H1 (cell line): Measurements from ENCODE around the gene FBXW5. TPM values are rescaled to one million over a fixed set of nuclear protein-coding genes. Genes with fewer than 3 reads are reported as not detected.

ENCODE experiments used
- BRCA1 ChIP-seq: IDR thresholded peaks from 2 replicates; pipeline ENCODE4 v1.6.1; 2012; ENCODE audit warnings: low read depth, low read length, improper control_type of control experiment
- CREB1 ChIP-seq: IDR thresholded peaks from 2 replicates; pipeline ENCODE4 v1.6.1; 2012; ENCODE audit warnings: inconsistent platforms
- EP300 ChIP-seq, 2 experiments: IDR thresholded peaks; 1 replicate in 1 of 2; 2 replicates in 1 of 2; pipeline ENCODE4 v1.6.1; 2011 to 2012; ENCODE audit warnings: low read depth in 2 of 2, low read length in 2 of 2, mild to moderate bottlenecking in 2 of 2, borderline replicate concordance in 1 of 2, inconsistent platforms in 1 of 2, moderate library complexity in 1 of 2
- JUN ChIP-seq: IDR thresholded peaks from 2 replicates; pipeline ENCODE4 v1.6.1; 2011; ENCODE audit warnings: low read depth, mild to moderate bottlenecking, improper control_type of control experiment, low read length
- NRF1 ChIP-seq: IDR thresholded peaks from 2 replicates; pipeline ENCODE4 v1.6.1; 2011; ENCODE audit warnings: mild to moderate bottlenecking, low read depth, low read length, improper control_type of control experiment
- RNF2 ChIP-seq: fragments of 200-900, 300-1000 bp; sonication (generic); IDR thresholded peaks from 2 replicates; pipeline ENCODE4 v1.7.1; 2016; ENCODE audit warnings: borderline replicate concordance, low read depth, mild to moderate bottlenecking, antibody characterized with exemption, low read length; ENCODE audit not compliant: poor library complexity, severe bottlenecking; ENCODE audit errors: missing control alignments
- SP4 ChIP-seq: IDR thresholded peaks from 2 replicates; pipeline ENCODE4 v1.6.1; 2012; ENCODE audit warnings: low read length, inconsistent platforms
- TBP ChIP-seq: IDR thresholded peaks from 2 replicates; pipeline ENCODE4 v1.6.1; 2011; ENCODE audit warnings: low read depth, low read length, improper control_type of control experiment
- polyA plus RNA-seq, 7 experiments: library from polyadenylated mRNA; depleted of rRNA in 3 of 7; stranded (reverse) in 5 of 7; unstranded in 2 of 7; fragments of >200 nt in 5 of 7; fragments of 200-250 nt in 2 of 7; gene quantifications; 1 replicate in 5 of 7; 2 replicates in 1 of 7; 4 replicates in 1 of 7; pipeline versions ENCODE4 v1.2.1 to v1.2.3, GENCODE V29; 2011 to 2013; ENCODE audit warnings: missing spikeins in 2 of 7, mixed read lengths in 2 of 7
- total RNA-seq: library from RNA; stranded (reverse); fragmentation: NEBNext Ultra II Directional; extraction: Animal tissue kit (Norgen Biotek cat#: 25700); gene quantifications from 2 replicates; pipeline ENCODE4 v1.2.1, GENCODE V29; 2021

The FBXW5 gene
- total and polyA plus RNA-seq, 2 of the 8 experiments (the other 6 are each of a cell fraction or from before 2014, with no cell fraction given) = 49.0 to 71.0 TPM

DNA sequence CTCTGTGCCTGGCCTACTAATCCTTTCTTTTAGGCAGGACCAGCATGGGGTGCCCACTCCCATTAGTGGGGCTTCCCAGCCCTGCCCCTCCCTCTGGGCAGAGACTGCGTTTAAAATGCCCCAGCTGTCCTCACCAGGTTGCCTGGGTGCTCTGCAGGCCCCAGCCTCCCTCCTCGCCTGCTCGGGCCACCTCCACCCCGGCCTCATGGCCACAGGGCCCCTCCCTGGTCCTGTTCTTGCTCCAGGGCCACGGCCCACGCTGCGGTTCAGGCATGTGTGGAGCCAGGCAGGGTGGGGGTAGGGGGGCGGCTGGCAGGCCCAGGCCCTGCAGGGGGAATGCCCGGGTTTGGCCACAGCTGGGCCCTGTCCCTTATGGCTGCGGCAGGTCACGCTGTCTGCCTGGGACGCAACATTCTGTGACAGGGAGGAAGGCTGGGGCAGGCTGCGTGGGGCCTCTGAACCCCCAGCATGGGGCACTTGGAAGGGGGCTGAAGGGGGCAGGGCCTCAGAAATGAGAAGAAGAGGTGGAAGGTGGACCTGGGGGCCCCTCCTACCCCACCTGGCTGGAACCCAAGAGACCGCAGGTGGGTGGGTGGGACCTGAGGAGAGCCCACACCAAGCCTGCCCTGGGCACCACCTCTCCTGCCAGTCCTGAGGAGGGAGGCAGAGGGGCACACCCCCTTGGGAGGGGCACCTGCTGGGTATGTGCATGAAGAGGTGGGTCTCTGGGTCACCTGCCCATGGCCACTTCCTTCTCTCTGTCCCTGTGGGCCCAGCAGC is 7.2 kb upstream of the FBXW5 start, which contains the start of gene LCN12 (continued):
- TF ChIP-seq SP4 (no peak), RNF2 (no peak), CREB1 (no peak), EP300 (IDR thresholded peaks at IDR 0.05; ENCODE audit: borderline replicate concordance in 1 of 2, low read depth in 2 of 2, low read length in 2 of 2) (no peak), NRF1 (no peak), JUN (no peak), BRCA1 (no peak), TBP (no peak)
